B cell (primary cell): ENCODE measurements around the gene TM9SF4.

Experiments
- CTCF ChIP-seq: fragments of 200-600 bp; IDR thresholded peaks from one replicate; pipeline ENCODE4 v1.8.0; 2022; ENCODE audit warnings: antibody characterized with exemption, mild to moderate bottlenecking
- EZH2 ChIP-seq: IDR thresholded peaks from 2 replicates; pipeline ENCODE4 v1.6.1; 2012; ENCODE audit warnings: borderline replicate concordance, low read depth, mild to moderate bottlenecking, moderate library complexity, low read length; ENCODE audit not compliant: insufficient read depth, poor library complexity, severe bottlenecking

- TF ChIP-seq CTCF (no peak), EZH2 (no peak)
Measured at GRCh38 chr20:32112841-32113240, 3.3 kb downstream of the TM9SF4 start.
